Transverse colon (tissue), 3 donors: ENCODE results near the gene GDI1.

ENCODE experiments used
- EP300 ChIP-seq: sonication (generic); formaldehyde crosslinking; IDR thresholded peaks from one replicate; pipeline ENCODE4 v1.6.1; 2017; ENCODE audit warnings: antibody characterized with exemption, low read depth
- POLR2A ChIP-seq: fragments of 450-650 bp; IDR thresholded peaks from one replicate; pipeline ENCODE4 v1.6.1; 2016; ENCODE audit warnings: antibody characterized with exemption, mild to moderate bottlenecking, moderate library complexity
- TF ChIP-seq, protein P1 (sequence below), 5 experiments: fragments of 200-600 bp in 3 of 5; fragments of 450-650 bp in 2 of 5; sonication (generic) in 3 of 5; IDR thresholded peaks; 1 replicate in 2 of 5; 2 replicates in 3 of 5; pipeline ENCODE4 v1.5.1; 2016 to 2017; ENCODE audit warnings: antibody characterized with exemption in 5 of 5, inconsistent platforms in 3 of 5, mild to moderate bottlenecking in 2 of 5, moderate library complexity in 1 of 5

DNA sequence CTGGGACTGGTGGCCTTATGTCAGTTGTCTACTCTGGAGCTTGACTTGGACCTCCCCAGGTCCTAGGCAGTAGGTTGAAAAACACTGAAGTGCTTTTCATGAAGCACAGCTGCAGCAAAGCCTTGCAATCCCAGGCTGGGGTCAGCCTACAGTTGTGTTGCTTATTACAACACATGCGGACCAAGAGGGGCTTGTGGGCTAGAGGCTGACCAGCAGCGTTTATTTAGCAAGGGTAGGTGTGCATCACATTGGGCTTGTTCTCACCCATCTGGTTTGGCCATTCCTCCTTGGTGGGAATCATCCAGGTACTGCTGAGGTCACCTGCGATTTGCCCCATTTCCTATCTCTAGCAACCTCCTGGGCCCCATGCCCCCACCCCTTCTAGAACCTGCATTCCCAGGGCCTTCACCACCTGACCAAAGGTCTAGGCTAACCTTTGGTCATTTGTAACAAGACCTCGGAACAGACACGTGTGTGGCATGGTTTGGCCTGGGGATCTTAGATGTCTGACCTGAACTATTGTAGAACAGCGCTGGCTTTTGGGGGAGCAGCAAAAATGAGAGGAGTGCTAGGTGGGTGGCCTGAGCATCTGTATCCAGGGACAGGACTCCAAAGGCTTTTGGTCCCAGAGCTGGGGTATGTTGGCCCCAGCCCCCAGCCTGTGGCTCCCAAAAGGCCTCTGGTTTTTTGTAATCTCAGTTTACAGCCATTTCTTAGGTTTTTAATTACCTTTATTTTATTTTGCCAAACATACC lies 35.7 kb upstream of the GDI1 start:
- TF ChIP-seq, protein P1, sequence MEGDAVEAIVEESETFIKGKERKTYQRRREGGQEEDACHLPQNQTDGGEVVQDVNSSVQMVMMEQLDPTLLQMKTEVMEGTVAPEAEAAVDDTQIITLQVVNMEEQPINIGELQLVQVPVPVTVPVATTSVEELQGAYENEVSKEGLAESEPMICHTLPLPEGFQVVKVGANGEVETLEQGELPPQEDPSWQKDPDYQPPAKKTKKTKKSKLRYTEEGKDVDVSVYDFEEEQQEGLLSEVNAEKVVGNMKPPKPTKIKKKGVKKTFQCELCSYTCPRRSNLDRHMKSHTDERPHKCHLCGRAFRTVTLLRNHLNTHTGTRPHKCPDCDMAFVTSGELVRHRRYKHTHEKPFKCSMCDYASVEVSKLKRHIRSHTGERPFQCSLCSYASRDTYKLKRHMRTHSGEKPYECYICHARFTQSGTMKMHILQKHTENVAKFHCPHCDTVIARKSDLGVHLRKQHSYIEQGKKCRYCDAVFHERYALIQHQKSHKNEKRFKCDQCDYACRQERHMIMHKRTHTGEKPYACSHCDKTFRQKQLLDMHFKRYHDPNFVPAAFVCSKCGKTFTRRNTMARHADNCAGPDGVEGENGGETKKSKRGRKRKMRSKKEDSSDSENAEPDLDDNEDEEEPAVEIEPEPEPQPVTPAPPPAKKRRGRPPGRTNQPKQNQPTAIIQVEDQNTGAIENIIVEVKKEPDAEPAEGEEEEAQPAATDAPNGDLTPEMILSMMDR (IDR thresholded peaks at IDR 0.05) = no peak
- no peak for TF ChIP-seq POLR2A
- TF ChIP-seq EP300 = no peak
